ENCODE data around the gene C4orf17. TPM values are rescaled to one million over a fixed set of nuclear protein-coding genes. Genes with fewer than 3 reads are reported as not detected.

Gene C4orf17
- total RNA-seq, 1 donor from 2014 or later, result not detected

DNA sequence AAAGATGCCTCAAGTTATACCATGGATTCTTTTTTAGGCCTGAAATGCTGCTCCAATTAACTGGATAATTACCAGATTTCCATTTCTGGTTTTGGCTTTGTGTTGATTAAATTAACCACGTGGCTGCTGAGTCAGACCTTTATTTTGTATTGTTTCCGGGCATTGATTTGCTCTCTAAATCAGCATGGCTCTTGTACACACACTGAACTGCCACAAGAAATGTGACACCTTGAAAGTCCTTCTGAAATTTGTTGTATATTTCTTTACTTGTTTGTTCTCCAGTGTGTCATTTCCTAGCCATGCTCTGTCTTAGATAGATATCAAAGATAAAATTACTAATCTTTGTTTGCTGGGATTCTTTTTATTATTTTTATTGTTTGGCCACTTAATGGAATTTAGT lies 75.5 kb downstream of the C4orf17 start:
- no peak overlapping the region for H3K27ac Mint-ChIP-seq (ENCODE audit: unreplicated experiment)

DNA sequence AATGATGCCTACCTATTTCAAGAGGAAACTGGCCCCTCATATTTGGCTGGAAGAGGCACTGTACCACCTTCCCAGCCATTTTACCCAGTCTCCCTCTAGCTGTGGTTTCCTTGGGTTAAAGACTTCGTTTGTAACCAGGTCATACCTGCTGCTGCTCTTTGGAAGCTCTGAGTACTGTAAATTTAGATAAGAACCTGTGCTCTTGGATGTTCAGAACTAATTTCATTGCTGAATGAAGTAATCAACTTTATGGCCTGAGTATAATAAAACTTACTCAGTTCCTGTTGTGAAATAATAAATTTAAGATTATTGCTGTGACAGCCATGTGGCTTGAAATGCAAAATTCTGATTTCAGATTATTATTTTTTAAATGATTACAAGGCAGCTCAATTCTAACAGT lies 76.0 kb downstream of the C4orf17 start:
- no peak overlapping the region for H3K4me3 Mint-ChIP-seq (ENCODE audit: unreplicated experiment)
- Histone ChIP-seq H3K27me3 (ENCODE audit: insufficient read depth, low read length) (no peaks in the 10 kb centered on the region), H3K36me3 (ENCODE audit: insufficient read depth, low read length) (no peaks in the 10 kb centered on the region), H4K20me1 (ENCODE audit: insufficient read depth, low read length) (no peaks in the 10 kb centered on the region), H3K79me2 (ENCODE audit: insufficient read depth, low read length) (no peaks in the 10 kb centered on the region), H3K9ac (ENCODE audit: low read length) (no peak overlapping the region), H2AFZ (ENCODE audit: low read depth, low read length) (no peak overlapping the region), H3K4me1 (ENCODE audit: insufficient read depth, low read length) (no peaks in the 10 kb centered on the region), H3K4me3 (ENCODE audit: insufficient read depth, low read depth, low read length) (no peak overlapping the region), H3K4me2 (ENCODE audit: low read length) (no peak overlapping the region), H3K9me3 (ENCODE audit: insufficient read depth, low read depth, low read length) (no peaks in the 10 kb centered on the region), H3K27ac (ENCODE audit: low read depth, low read length) (no peak overlapping the region)
- H3K27ac Mint-ChIP-seq (ENCODE audit: unreplicated experiment), result no peak overlapping the region
- TF ChIP-seq EZH2 (IDR thresholded peaks at IDR 0.05; ENCODE audit: insufficient read depth, low read length), result no peak
- TF ChIP-seq, protein P1, sequence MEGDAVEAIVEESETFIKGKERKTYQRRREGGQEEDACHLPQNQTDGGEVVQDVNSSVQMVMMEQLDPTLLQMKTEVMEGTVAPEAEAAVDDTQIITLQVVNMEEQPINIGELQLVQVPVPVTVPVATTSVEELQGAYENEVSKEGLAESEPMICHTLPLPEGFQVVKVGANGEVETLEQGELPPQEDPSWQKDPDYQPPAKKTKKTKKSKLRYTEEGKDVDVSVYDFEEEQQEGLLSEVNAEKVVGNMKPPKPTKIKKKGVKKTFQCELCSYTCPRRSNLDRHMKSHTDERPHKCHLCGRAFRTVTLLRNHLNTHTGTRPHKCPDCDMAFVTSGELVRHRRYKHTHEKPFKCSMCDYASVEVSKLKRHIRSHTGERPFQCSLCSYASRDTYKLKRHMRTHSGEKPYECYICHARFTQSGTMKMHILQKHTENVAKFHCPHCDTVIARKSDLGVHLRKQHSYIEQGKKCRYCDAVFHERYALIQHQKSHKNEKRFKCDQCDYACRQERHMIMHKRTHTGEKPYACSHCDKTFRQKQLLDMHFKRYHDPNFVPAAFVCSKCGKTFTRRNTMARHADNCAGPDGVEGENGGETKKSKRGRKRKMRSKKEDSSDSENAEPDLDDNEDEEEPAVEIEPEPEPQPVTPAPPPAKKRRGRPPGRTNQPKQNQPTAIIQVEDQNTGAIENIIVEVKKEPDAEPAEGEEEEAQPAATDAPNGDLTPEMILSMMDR (IDR thresholded peaks at IDR 0.05; ENCODE audit: insufficient read depth, low read depth, low read length), result no peak
- H3K4me1 Mint-ChIP-seq (ENCODE audit: low read depth, unreplicated experiment), result peaks cover 14% of the 10 kb centered on the region
- DNase-seq (ENCODE audit: low read depth) (no peak), FAIRE-seq (no peak)
- H3K36me3 Mint-ChIP-seq (ENCODE audit: low read depth, unreplicated experiment), result no peaks in the 10 kb centered on the region
- no peaks in the 10 kb centered on the region for H3K9me3 Mint-ChIP-seq (ENCODE audit: unreplicated experiment)
- no peaks in the 10 kb centered on the region for H3K27me3 Mint-ChIP-seq (ENCODE audit: low read depth, unreplicated experiment)

More for the DNA sequence above, 75.5 kb downstream of the C4orf17 start:
- H3K4me2 ChIP-seq (ENCODE audit: low read length), result no peak overlapping the region
- no peak overlapping the region for H2AFZ ChIP-seq (ENCODE audit: low read depth, low read length)
- no peak for TF ChIP-seq EZH2 (IDR thresholded peaks at IDR 0.05; ENCODE audit: insufficient read depth, low read length)
- TF ChIP-seq, protein P1 (IDR thresholded peaks at IDR 0.05; ENCODE audit: insufficient read depth, low read depth, low read length), result no peak
- no peaks in the 10 kb centered on the region for H3K36me3 Mint-ChIP-seq (ENCODE audit: low read depth, unreplicated experiment)
- H3K4me1 ChIP-seq (ENCODE audit: insufficient read depth, low read length), result no peaks in the 10 kb centered on the region
- no peak overlapping the region for H3K4me3 ChIP-seq (ENCODE audit: insufficient read depth, low read depth, low read length)
- no peak overlapping the region for H3K4me3 Mint-ChIP-seq (ENCODE audit: unreplicated experiment)
- H3K9ac ChIP-seq (ENCODE audit: low read length), result no peak overlapping the region
- no peak overlapping the region for H3K27ac ChIP-seq (ENCODE audit: low read depth, low read length)
- no peaks in the 10 kb centered on the region for H3K27me3 ChIP-seq (ENCODE audit: insufficient read depth, low read length)
- DNase-seq (ENCODE audit: low read depth) (no peak), FAIRE-seq (no peak)
- H3K4me1 Mint-ChIP-seq (ENCODE audit: low read depth, unreplicated experiment), result peaks cover 14% of the 10 kb centered on the region
- no peaks in the 10 kb centered on the region for H3K9me3 Mint-ChIP-seq (ENCODE audit: unreplicated experiment)
- no peaks in the 10 kb centered on the region for H3K36me3 ChIP-seq (ENCODE audit: insufficient read depth, low read length)
- no peaks in the 10 kb centered on the region for H4K20me1 ChIP-seq (ENCODE audit: insufficient read depth, low read length)
- H3K79me2 ChIP-seq (ENCODE audit: insufficient read depth, low read length), result no peaks in the 10 kb centered on the region
- H3K9me3 ChIP-seq (ENCODE audit: insufficient read depth, low read depth, low read length), result no peaks in the 10 kb centered on the region
- no peaks in the 10 kb centered on the region for H3K27me3 Mint-ChIP-seq (ENCODE audit: low read depth, unreplicated experiment)

DNA sequence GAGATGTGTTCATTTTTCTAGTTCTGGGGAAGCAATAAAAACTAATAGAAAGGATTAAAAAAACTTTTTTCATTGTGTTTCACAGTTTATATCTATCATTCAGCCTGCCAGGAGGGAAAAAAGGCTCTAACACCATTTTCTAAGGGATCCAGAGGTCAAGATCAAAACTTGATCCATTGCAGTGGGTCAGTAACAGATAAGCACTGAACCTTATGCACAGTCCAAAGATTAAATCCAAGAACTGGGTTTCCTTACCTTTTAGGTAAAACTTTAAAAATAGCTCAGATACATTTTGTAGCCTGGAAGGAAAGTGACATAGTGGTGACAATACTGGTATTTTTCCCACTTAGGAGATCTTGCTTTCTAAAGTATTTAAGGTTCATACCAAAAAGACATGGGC lies 76.5 kb downstream of the C4orf17 start:
- no peaks in the 10 kb centered on the region for H3K27me3 ChIP-seq (ENCODE audit: insufficient read depth, low read length)
- H3K9me3 Mint-ChIP-seq (ENCODE audit: unreplicated experiment), result no peaks in the 10 kb centered on the region
- FAIRE-seq, result no peak

More for the DNA sequence above, 76.5 kb downstream of the C4orf17 start:
- peaks cover 14% of the 10 kb centered on the region for H3K4me1 Mint-ChIP-seq (ENCODE audit: low read depth, unreplicated experiment)
- peak overlapping the region; percentile 16 for H3K27ac Mint-ChIP-seq (ENCODE audit: unreplicated experiment)
- no peaks in the 10 kb centered on the region for H3K9me3 ChIP-seq (ENCODE audit: insufficient read depth, low read depth, low read length)
- no peak overlapping the region for H3K4me2 ChIP-seq (ENCODE audit: low read length)
- no peak overlapping the region for H2AFZ ChIP-seq (ENCODE audit: low read depth, low read length)
- H3K79me2 ChIP-seq (ENCODE audit: insufficient read depth, low read length), result no peaks in the 10 kb centered on the region
- H3K4me3 Mint-ChIP-seq (ENCODE audit: unreplicated experiment), result no peak overlapping the region
- H3K9ac ChIP-seq (ENCODE audit: low read length), result no peak overlapping the region
- H4K20me1 ChIP-seq (ENCODE audit: insufficient read depth, low read length), result no peaks in the 10 kb centered on the region
- no peak for DNase-seq (ENCODE audit: low read depth)
- TF ChIP-seq, protein P1 (IDR thresholded peaks at IDR 0.05; ENCODE audit: insufficient read depth, low read depth, low read length), result no peak
- no peak for TF ChIP-seq EZH2 (IDR thresholded peaks at IDR 0.05; ENCODE audit: insufficient read depth, low read length)
- H3K27me3 Mint-ChIP-seq (ENCODE audit: low read depth, unreplicated experiment), result no peaks in the 10 kb centered on the region
- H3K4me1 ChIP-seq (ENCODE audit: insufficient read depth, low read length), result no peaks in the 10 kb centered on the region
- no peak overlapping the region for H3K4me3 ChIP-seq (ENCODE audit: insufficient read depth, low read depth, low read length)
- no peaks in the 10 kb centered on the region for H3K36me3 ChIP-seq (ENCODE audit: insufficient read depth, low read length)
- no peak overlapping the region for H3K27ac ChIP-seq (ENCODE audit: low read depth, low read length)
- H3K36me3 Mint-ChIP-seq (ENCODE audit: low read depth, unreplicated experiment), result no peaks in the 10 kb centered on the region
